SU-DHL-6 (cell line): ENCODE measurements around the gene HLA-DOA.

Experiments used
- H2AFZ ChIP-seq: fragments of 200-600 bp; sonication (generic); 2 replicates; pipeline ENCODE4 v1.6.1; 2014; ENCODE audit warnings: low read depth, mild to moderate bottlenecking, moderate library complexity, mixed read lengths, antibody characterized with exemption, low read length; ENCODE audit not compliant: severe bottlenecking
- H3F3A ChIP-seq: fragments of 200-600 bp; shearing (Covaris generic); 2 replicates; pipeline ENCODE4 v1.6.0; 2016; ENCODE audit warnings: antibody characterized with exemption, mild to moderate bottlenecking; ENCODE audit not compliant: insufficient read depth
- H3K27ac ChIP-seq: fragments of 200-600 bp; sonication (generic); 2 replicates; pipeline ENCODE4 v1.5.1; 2016; ENCODE audit warnings: low read depth, mild to moderate bottlenecking, low read length, moderate library complexity, mixed read lengths
- H3K27me3 ChIP-seq: fragments of 200-600 bp; sonication (generic), shearing (Covaris generic); 2 replicates; pipeline ENCODE4 v1.6.0; 2014; ENCODE audit warnings: mild to moderate bottlenecking, low read length
- H3K36me3 ChIP-seq: fragments of 200-600 bp; sonication (generic); 2 replicates; pipeline ENCODE4 v1.6.1; 2014; ENCODE audit warnings: mild to moderate bottlenecking, low read length, mixed read lengths
- H3K4me2 ChIP-seq: fragments of 300-600, 200-600 bp; shearing (Covaris generic), sonication (generic); 2 replicates; pipeline ENCODE4 v1.6.0; 2014; ENCODE audit warnings: low read length, low read depth, mild to moderate bottlenecking; ENCODE audit not compliant: poor library complexity, severe bottlenecking
- H3K4me3 ChIP-seq: fragments of 200-600 bp; sonication (generic); 2 replicates; pipeline ENCODE4 v1.5.1; 2014; ENCODE audit warnings: antibody characterized with exemption, low read length, mild to moderate bottlenecking, mixed read lengths; ENCODE audit not compliant: insufficient read depth, poor library complexity, severe bottlenecking
- H3K79me2 ChIP-seq: fragments of 200-600 bp; sonication (generic); 2 replicates; pipeline ENCODE4 v1.6.1; 2014; ENCODE audit warnings: mild to moderate bottlenecking, low read length, moderate library complexity; ENCODE audit not compliant: insufficient read depth
- H3K9ac ChIP-seq: fragments of 200-600 bp; sonication (generic); 2 replicates; pipeline ENCODE4 v1.7.0; 2014; ENCODE audit warnings: mild to moderate bottlenecking, low read length
- H3K9me2 ChIP-seq: fragments of 200-600 bp; sonication (generic); replicated peaks from 2 replicates; pipeline ENCODE4 v1.6.1; 2014; ENCODE audit warnings: low read length; ENCODE audit not compliant: insufficient read depth
- H3K9me3 ChIP-seq: fragments of 200-600 bp; sonication (generic); 2 replicates; pipeline ENCODE4 v1.6.1; 2014; ENCODE audit warnings: low read length, mixed read lengths; ENCODE audit not compliant: insufficient read depth
- H4K20me1 ChIP-seq: fragments of 200-600 bp; sonication (generic); 2 replicates; pipeline ENCODE4 v1.6.1; 2014; ENCODE audit warnings: low read depth, mild to moderate bottlenecking, antibody characterized with exemption, low read length, moderate library complexity, mixed read lengths
- EZH2phosphoT487 ChIP-seq: fragments of 200-600 bp; sonication (generic), shearing (Covaris generic); conservative IDR thresholded peaks from 2 replicates; pipeline ENCODE4 v1.6.1; 2018; ENCODE audit warnings: mild to moderate bottlenecking, antibody characterized with exemption, low read length, moderate library complexity, mixed read lengths
- TF ChIP-seq, protein P1 (sequence below): fragments of 200-600 bp; sonication (generic); IDR thresholded peaks from one replicate; pipeline ENCODE4 v1.5.1; 2017; ENCODE audit warnings: antibody characterized with exemption, mild to moderate bottlenecking, low read length, moderate library complexity; ENCODE audit not compliant: insufficient read depth, poor library complexity, severe bottlenecking

Gene HLA-DOA

DNA sequence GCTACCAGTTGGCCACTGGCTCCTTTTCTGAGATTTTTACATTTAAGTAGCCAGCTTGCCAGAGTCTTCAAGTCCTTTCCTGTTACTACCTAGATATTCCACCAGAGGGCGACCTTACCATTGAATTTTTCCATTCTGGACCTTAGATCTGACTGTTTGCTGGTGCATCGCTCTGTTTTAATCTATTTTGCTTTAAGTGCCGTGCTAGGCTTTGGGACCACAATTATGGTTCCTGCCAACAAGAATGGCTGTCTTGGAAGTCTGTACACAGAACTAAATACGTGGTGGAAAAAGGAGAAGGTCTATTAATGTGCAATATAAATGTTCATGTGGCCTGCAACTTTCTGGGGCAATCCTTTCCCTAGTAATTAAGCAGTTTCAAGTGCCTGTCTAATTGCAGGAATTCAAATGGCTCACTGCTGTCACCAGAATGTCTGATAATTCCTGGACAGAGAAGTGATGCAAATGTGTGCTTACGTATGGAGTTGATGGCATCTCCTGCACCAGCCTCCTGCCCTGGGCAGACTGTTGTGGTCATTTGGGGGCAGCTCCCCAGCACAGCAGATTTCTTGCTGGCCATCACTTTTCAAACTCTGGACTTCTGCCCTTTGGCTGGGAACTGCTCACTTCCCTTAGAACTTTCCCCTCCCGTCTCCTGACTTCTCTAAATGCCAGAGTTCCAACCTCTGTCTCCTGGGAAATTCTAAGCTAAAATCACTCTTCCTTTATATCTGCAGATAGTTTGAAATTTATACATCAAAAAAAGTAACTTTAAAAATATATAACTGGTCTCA is 5.6 kb upstream of the HLA-DOA start:
- no peak overlapping the region for H3K4me2 ChIP-seq
- no peak overlapping the region for H3K4me3 ChIP-seq
- no peaks in the 10 kb centered on the region for H3K79me2 ChIP-seq
- H3K27ac ChIP-seq: no peak overlapping the region
- no peaks in the 10 kb centered on the region for H3K9me3 ChIP-seq
- no peaks in the 10 kb centered on the region; the same call in 1 of the 2 replicates for H3F3A ChIP-seq
- no peak for TF ChIP-seq EZH2phosphoT487
- TF ChIP-seq, protein P1, sequence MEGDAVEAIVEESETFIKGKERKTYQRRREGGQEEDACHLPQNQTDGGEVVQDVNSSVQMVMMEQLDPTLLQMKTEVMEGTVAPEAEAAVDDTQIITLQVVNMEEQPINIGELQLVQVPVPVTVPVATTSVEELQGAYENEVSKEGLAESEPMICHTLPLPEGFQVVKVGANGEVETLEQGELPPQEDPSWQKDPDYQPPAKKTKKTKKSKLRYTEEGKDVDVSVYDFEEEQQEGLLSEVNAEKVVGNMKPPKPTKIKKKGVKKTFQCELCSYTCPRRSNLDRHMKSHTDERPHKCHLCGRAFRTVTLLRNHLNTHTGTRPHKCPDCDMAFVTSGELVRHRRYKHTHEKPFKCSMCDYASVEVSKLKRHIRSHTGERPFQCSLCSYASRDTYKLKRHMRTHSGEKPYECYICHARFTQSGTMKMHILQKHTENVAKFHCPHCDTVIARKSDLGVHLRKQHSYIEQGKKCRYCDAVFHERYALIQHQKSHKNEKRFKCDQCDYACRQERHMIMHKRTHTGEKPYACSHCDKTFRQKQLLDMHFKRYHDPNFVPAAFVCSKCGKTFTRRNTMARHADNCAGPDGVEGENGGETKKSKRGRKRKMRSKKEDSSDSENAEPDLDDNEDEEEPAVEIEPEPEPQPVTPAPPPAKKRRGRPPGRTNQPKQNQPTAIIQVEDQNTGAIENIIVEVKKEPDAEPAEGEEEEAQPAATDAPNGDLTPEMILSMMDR: peak; percentile 85
- H4K20me1 ChIP-seq: no peaks in the 10 kb centered on the region
- H3K27me3 ChIP-seq: no peaks in the 10 kb centered on the region
- H3K36me3 ChIP-seq: no peaks in the 10 kb centered on the region
- H3K9ac ChIP-seq: no peak overlapping the region
- H2AFZ ChIP-seq: no peak overlapping the region
- no peaks in the 10 kb centered on the region for H3K9me2 ChIP-seq

DNA sequence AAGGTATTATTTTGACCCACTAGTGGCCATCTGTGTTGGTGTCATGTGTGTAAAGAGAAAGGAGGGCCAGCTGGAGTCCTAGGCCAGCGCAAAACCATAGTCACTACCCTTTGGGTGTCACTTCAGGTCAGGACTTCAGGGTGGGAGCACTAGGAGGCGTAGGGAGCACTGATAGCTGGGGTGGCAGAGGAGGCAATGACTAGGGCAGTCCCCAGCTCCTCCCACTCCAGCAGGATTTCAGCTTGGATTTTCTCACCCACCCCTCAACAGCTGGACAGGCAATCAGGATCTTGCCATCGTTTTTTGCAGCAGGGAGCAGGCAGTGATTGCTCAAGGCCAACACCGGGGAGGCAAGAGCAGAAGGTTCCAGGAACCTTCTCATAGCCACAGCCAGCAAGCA is 4.2 kb upstream of the HLA-DOA start:
- no peaks in the 10 kb centered on the region for H3K9me3 ChIP-seq
- no peak overlapping the region for H3K4me3 ChIP-seq
- H3K27me3 ChIP-seq: no peaks in the 10 kb centered on the region
- H3K27ac ChIP-seq: no peak overlapping the region
- H3F3A ChIP-seq: no peaks in the 10 kb centered on the region; the same call in 1 of the 2 replicates
- no peaks in the 10 kb centered on the region for H3K36me3 ChIP-seq
- no peak overlapping the region for H2AFZ ChIP-seq
- TF ChIP-seq, protein P1: no peak
- no peak for TF ChIP-seq EZH2phosphoT487
- H3K4me2 ChIP-seq: no peak overlapping the region
- H3K9ac ChIP-seq: no peak overlapping the region
- no peaks in the 10 kb centered on the region for H3K79me2 ChIP-seq
- no peaks in the 10 kb centered on the region for H4K20me1 ChIP-seq
- no peaks in the 10 kb centered on the region for H3K9me2 ChIP-seq

DNA sequence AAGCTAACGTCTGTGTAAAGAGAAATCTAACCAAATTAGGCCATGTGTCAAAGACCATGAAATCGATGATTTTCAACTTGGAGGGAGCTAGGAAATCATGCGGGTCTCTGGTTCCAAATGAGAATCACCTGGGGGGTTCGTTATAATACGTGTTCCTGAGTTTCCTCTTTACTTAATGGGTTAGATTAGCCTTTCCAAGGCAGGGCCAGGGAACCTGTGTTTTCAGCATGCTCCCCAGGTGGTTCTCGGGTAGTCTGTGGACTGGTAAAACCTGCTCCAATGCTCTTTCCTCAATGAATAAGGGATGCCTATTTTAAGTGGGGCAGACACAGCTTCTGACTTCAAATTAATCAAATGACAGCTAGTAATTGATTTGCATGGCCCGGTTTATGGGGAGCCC is 965 bp upstream of the HLA-DOA start:
- Histone ChIP-seq H3K9me2 (no peaks in the 10 kb centered on the region), H3K27me3 (no peaks in the 10 kb centered on the region), H3K36me3 (no peaks in the 10 kb centered on the region), H3K9me3 (no peaks in the 10 kb centered on the region), H3K27ac (no peak overlapping the region), H3K4me2 (peak overlapping the region; percentile 64), H2AFZ (peak overlapping the region; percentile 86), H3K4me3 (no peak overlapping the region), H3F3A (no peaks in the 10 kb centered on the region), H3K9ac (no peak overlapping the region), H4K20me1 (no peaks in the 10 kb centered on the region), H3K79me2 (peaks cover 5% of the 10 kb centered on the region; the same call in 1 of the 2 replicates)
- TF ChIP-seq, protein P1: no peak
- no peak for TF ChIP-seq EZH2phosphoT487
